Measurements from ENCODE around the gene KIF6. TPM values are rescaled to one million over a fixed set of nuclear protein-coding genes. Genes with fewer than 3 reads are reported as not detected.
A peak's percentile ranks its signal among the peaks of the same experiment; 100 is the strongest.

KIF6 gene
- total and polyA plus RNA-seq, 4 donors: 1.1 to 7.8 (median 4.5) TPM

DNA sequence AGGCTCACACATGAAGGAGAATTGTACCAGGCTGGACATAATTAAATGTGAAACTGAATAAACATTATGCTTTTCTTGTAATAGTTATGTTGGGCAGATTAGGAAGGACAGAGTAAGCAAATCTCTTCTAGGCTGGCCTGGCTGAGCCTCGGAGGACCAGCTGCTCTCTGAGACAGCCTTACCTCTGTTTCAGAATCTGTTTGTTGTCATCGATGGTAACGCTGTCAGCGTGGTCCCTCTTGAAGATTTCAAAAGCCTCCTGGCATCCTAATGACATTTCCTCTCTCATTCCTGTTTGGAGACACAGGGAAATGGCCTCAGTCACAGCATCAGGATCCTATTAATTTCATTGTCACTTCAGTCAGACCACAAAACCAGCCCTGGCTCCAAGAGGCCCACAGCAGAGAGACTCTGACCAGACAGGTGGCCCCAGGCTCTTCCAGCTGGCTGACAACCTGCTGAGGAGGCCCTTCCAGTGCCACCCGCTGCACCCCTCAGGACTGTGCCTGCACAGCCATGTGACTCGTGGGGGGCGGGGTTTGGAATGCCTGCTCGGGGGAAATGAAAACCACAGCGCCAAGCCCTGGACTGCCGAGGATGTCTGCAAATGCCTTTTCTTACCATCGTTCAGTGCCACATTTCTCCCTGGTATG lies 294.2 kb downstream of the KIF6 start:
- Histone ChIP-seq H3K27me3 (ENCODE audit: control insufficient read depth in 3 of 3, insufficient read depth in 3 of 3, low read length in 2 of 3) (no peaks in the 10 kb centered on the region), H3K27ac (ENCODE audit: low read depth in 1 of 2, low read length in 1 of 2) (peak overlapping the region in 1 of 2 donors; percentile 60), H3K9me3 (ENCODE audit: control insufficient read depth in 4 of 4, insufficient read depth in 3 of 4, low read length in 3 of 4) (no peaks in the 10 kb centered on the region), H3K4me1 (ENCODE audit: control insufficient read depth in 5 of 5, insufficient read depth in 5 of 5, low read length in 5 of 5) (peaks cover 0 to 26% (median 6%) of the 10 kb centered on the region in 5 donors), H3K4me3 (no peak overlapping the region), H3K9ac (ENCODE audit: insufficient read depth in 1 of 2, low read length in 2 of 2) (no peak overlapping the region), H3K36me3 (ENCODE audit: control insufficient read depth in 4 of 4, insufficient read depth in 4 of 4, low read length in 4 of 4) (no peaks in the 10 kb centered on the region)
- DNase-seq (peak; percentile 50 to 69 (median 61)), ATAC-seq (ENCODE audit: insufficient read depth, low FRiP score) (no peak)
- 23 to 26% methylated on average over 11 of the region's 11 CpGs for WGBS, 2 donors
- TF ChIP-seq, protein P1, sequence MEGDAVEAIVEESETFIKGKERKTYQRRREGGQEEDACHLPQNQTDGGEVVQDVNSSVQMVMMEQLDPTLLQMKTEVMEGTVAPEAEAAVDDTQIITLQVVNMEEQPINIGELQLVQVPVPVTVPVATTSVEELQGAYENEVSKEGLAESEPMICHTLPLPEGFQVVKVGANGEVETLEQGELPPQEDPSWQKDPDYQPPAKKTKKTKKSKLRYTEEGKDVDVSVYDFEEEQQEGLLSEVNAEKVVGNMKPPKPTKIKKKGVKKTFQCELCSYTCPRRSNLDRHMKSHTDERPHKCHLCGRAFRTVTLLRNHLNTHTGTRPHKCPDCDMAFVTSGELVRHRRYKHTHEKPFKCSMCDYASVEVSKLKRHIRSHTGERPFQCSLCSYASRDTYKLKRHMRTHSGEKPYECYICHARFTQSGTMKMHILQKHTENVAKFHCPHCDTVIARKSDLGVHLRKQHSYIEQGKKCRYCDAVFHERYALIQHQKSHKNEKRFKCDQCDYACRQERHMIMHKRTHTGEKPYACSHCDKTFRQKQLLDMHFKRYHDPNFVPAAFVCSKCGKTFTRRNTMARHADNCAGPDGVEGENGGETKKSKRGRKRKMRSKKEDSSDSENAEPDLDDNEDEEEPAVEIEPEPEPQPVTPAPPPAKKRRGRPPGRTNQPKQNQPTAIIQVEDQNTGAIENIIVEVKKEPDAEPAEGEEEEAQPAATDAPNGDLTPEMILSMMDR (IDR thresholded peaks at IDR 0.05; ENCODE audit: control extremely low read depth, extremely low read depth): no peak

DNA sequence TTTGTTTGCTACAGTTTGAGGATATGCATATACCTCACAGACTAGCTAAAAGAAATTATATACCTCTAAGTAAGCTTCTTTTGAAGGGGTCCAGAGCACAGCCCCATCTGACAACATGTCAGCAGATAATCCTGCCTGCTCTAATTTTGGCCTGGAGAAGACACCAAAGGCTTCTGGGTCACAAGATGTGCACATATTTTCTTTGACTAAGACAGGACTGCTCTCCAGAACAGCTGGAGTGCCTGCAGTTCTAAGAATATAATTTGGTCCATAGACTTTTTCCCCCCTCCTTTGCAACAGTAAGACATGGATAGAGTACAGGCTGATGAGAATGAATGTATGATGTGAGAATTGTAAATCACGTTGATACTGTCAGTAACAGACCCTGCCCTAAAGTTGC lies 294.8 kb downstream of the KIF6 start:
- Histone ChIP-seq H3K9ac (ENCODE audit: insufficient read depth in 1 of 2, low read length in 2 of 2) (no peak overlapping the region), H3K27me3 (ENCODE audit: control insufficient read depth in 3 of 3, insufficient read depth in 3 of 3, low read length in 2 of 3) (no peaks in the 10 kb centered on the region), H3K4me3 (no peak overlapping the region), H3K27ac (ENCODE audit: low read depth in 1 of 2, low read length in 1 of 2) (no peak overlapping the region), H3K4me1 (ENCODE audit: control insufficient read depth in 5 of 5, insufficient read depth in 5 of 5, low read length in 5 of 5) (peaks cover 0 to 32% (median 6%) of the 10 kb centered on the region in 5 donors), H3K36me3 (ENCODE audit: control insufficient read depth in 4 of 4, insufficient read depth in 4 of 4, low read length in 4 of 4) (no peaks in the 10 kb centered on the region), H3K9me3 (ENCODE audit: control insufficient read depth in 4 of 4, insufficient read depth in 3 of 4, low read length in 3 of 4) (no peaks in the 10 kb centered on the region)
- ATAC-seq (ENCODE audit: insufficient read depth, low FRiP score): no peak
- TF ChIP-seq, protein P1 (IDR thresholded peaks at IDR 0.05; ENCODE audit: control extremely low read depth, extremely low read depth): no peak
- DNase-seq: no peak
- WGBS, 2 donors: 85% methylated on average over 1 of the region's 1 CpG

DNA sequence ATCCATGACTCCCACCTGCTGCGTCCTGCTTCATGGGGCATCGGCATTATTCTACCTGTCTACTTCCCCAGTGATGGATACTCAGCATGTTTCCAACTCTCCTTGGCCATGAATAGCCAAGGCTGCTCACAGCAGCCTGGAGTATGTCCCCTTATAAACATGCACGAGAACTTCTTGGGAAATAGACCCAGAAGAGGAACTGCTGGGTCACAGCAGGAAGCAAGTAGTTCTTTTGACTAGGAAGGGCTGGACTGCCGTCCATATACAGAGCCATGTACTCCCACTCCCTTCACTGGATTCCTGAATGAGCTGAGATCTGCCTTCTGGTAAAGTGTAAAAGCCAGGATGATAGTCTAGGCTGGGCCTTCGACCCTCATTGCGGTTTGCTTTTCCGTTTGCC lies 296.4 kb downstream of the KIF6 start:
- WGBS, 2 donors: 79 to 85% methylated on average over 7 of the region's 7 CpGs
- no peaks in the 10 kb centered on the region for H3K9me3 ChIP-seq (ENCODE audit: control insufficient read depth in 4 of 4, insufficient read depth in 3 of 4, low read length in 3 of 4)
- H3K4me3 ChIP-seq: no peak overlapping the region
- H3K27me3 ChIP-seq (ENCODE audit: control insufficient read depth in 3 of 3, insufficient read depth in 3 of 3, low read length in 2 of 3): no peaks in the 10 kb centered on the region
- H3K36me3 ChIP-seq (ENCODE audit: control insufficient read depth in 4 of 4, insufficient read depth in 4 of 4, low read length in 4 of 4): no peaks in the 10 kb centered on the region
- DNase-seq (no peak), ATAC-seq (ENCODE audit: insufficient read depth, low FRiP score) (no peak)
- TF ChIP-seq, protein P1 (IDR thresholded peaks at IDR 0.05; ENCODE audit: control extremely low read depth, extremely low read depth): no peak
- H3K4me1 ChIP-seq (ENCODE audit: control insufficient read depth in 5 of 5, insufficient read depth in 5 of 5, low read length in 5 of 5): peaks cover 0 to 34% (median 6%) of the 10 kb centered on the region in 5 donors
- H3K27ac ChIP-seq (ENCODE audit: low read depth in 1 of 2, low read length in 1 of 2): no peak overlapping the region
- H3K9ac ChIP-seq (ENCODE audit: insufficient read depth in 1 of 2, low read length in 2 of 2): no peak overlapping the region

DNA sequence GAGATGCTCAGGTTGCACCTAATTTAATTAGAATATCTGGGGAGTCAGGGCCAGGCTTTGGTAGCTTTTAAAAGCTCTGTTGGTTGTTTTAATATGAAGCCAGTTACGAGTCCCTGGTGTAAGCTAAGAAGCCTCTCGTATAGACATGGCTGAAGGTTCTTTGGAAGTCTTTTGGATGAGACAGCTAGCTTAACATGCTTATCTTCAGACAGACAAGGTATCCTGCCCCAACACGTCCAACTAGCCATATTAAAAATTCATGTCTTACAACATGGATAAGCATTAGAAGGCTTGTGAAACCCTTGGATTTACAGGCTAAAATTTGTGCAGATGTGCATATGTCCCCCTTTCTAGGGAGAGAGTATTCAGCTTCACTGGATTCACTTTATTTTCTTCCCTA lies 297.1 kb downstream of the KIF6 start:
- WGBS, 2 donors: 90 to 96% methylated on average over 3 of the region's 3 CpGs
- Histone ChIP-seq H3K36me3 (ENCODE audit: control insufficient read depth in 4 of 4, insufficient read depth in 4 of 4, low read length in 4 of 4) (no peaks in the 10 kb centered on the region), H3K27me3 (ENCODE audit: control insufficient read depth in 3 of 3, insufficient read depth in 3 of 3, low read length in 2 of 3) (no peaks in the 10 kb centered on the region), H3K4me1 (ENCODE audit: control insufficient read depth in 5 of 5, insufficient read depth in 5 of 5, low read length in 5 of 5) (peaks cover 0 to 34% (median 6%) of the 10 kb centered on the region in 5 donors), H3K27ac (ENCODE audit: low read depth in 1 of 2, low read length in 1 of 2) (no peak overlapping the region), H3K4me3 (no peak overlapping the region), H3K9me3 (ENCODE audit: control insufficient read depth in 4 of 4, insufficient read depth in 3 of 4, low read length in 3 of 4) (no peaks in the 10 kb centered on the region), H3K9ac (ENCODE audit: insufficient read depth in 1 of 2, low read length in 2 of 2) (no peak overlapping the region)
- ATAC-seq (ENCODE audit: insufficient read depth, low FRiP score): no peak
- no peak for DNase-seq
- TF ChIP-seq, protein P1 (IDR thresholded peaks at IDR 0.05; ENCODE audit: control extremely low read depth, extremely low read depth): no peak

Data from lung (tissue), 12 donors.